IMR-90 (cell line): ENCODE data around the gene TMEM154. TPM values are rescaled to one million over a fixed set of nuclear protein-coding genes. Genes with fewer than 3 reads are reported as not detected.

Experiments used
- ATAC-seq: fragments of 200-7000 bp; cut with Tn5 transposase; 2 replicates; pipeline ENCODE4 v1.9.1; 2020; ENCODE audit warnings: low read depth, mild to moderate bottlenecking, moderate library complexity
- BruUV-seq: library from RNA; stranded (reverse); fragments of 400-500 nt; replicated peaks from 2 replicates; lab custom pipeline; 2021; lab: Mats Ljungman, UMichigan
- CTCF ChIA-PET: fragments of 300-600 bp; formaldehyde crosslinking; extraction: SDS; loops from one replicate; lab custom pipeline; 2021; ENCODE audit warnings: antibody characterized with exemption; lab: Yijun Ruan, JAX
- POLR2A ChIA-PET: fragments of 300-600 bp; sonication (Branson Sonifier 250); formaldehyde crosslinking; loops from one replicate; lab custom pipeline; 2022; ENCODE audit warnings: antibody characterized with exemption; ENCODE audit not compliant: unreplicated experiment; lab: Charles Lee
- DNase-seq: peaks from one replicate; pipeline ENCODE4 v3.0.0; 2013
- H2AFZ ChIP-seq: replicated peaks from 2 replicates; pipeline ENCODE3; 2013; ENCODE audit warnings: low read length, mild to moderate bottlenecking; ENCODE audit not compliant: poor library complexity
- H2AK5ac ChIP-seq: 2 replicates; pipeline ENCODE4 v1.6.1; 2013; ENCODE audit warnings: low read depth, low read length, inconsistent platforms
- H2AK9ac ChIP-seq: replicated peaks from 2 replicates; pipeline ENCODE3; 2013; ENCODE audit warnings: mild to moderate bottlenecking, low read depth, low read length, moderate library complexity; ENCODE audit not compliant: poor library complexity
- H2BK120ac ChIP-seq: 2 replicates; pipeline ENCODE4 v1.6.1; 2013; ENCODE audit warnings: low read depth, low read length, inconsistent platforms
- H2BK15ac ChIP-seq: 3 replicates; pipeline ENCODE4 v1.6.1; 2013; ENCODE audit warnings: low read depth, low read length, inconsistent platforms
- H2BK20ac ChIP-seq: 2 replicates; pipeline ENCODE4 v1.6.1; 2013; ENCODE audit warnings: low read depth, mild to moderate bottlenecking, inconsistent platforms, low read length, moderate library complexity
- H2BK5ac ChIP-seq: 2 replicates; pipeline ENCODE4 v1.6.1; 2013; ENCODE audit warnings: mild to moderate bottlenecking, low read depth, low read length, inconsistent platforms; ENCODE audit not compliant: poor library complexity, severe bottlenecking
- H3K14ac ChIP-seq: replicated peaks from 2 replicates; pipeline ENCODE4 v1.6.1; 2013; ENCODE audit warnings: low read depth, low read length, inconsistent platforms
- H3K18ac ChIP-seq: 2 replicates; pipeline ENCODE4 v1.6.1; 2013; ENCODE audit warnings: low read depth, low read length, control low read depth
- H3K23ac ChIP-seq: 2 replicates; pipeline ENCODE4 v1.6.1; 2013; ENCODE audit warnings: low read depth, low read length, inconsistent platforms
- H3K27ac ChIP-seq: 2 replicates; pipeline ENCODE4 v1.5.1; 2013; ENCODE audit warnings: mild to moderate bottlenecking, control low read depth, low read length; ENCODE audit not compliant: insufficient read depth
- H3K27me3 ChIP-seq: 2 replicates; pipeline ENCODE4 v1.6.1; 2013; ENCODE audit warnings: low read length; ENCODE audit not compliant: control insufficient read depth, insufficient read depth
- H3K36me3 ChIP-seq: 2 replicates; pipeline ENCODE4 v1.6.1; 2013; ENCODE audit warnings: low read length, mixed read lengths; ENCODE audit not compliant: control insufficient read depth, insufficient read depth
- H3K4ac ChIP-seq: 2 replicates; pipeline ENCODE4 v1.6.1; 2013; ENCODE audit warnings: low read depth, low read length, inconsistent platforms
- H3K4me1 ChIP-seq: 2 replicates; pipeline ENCODE4 v1.6.1; 2013; ENCODE audit warnings: low read length, mixed read lengths; ENCODE audit not compliant: control insufficient read depth, insufficient read depth
- H3K4me2 ChIP-seq: 2 replicates; pipeline ENCODE4 v1.6.1; 2013; ENCODE audit warnings: low read depth, mild to moderate bottlenecking, control low read depth, low read length, moderate library complexity
- H3K4me3 ChIP-seq: 2 replicates; pipeline ENCODE4 v1.5.1; 2013; ENCODE audit warnings: low read depth, mild to moderate bottlenecking, control low read depth, low read length, moderate library complexity; ENCODE audit not compliant: insufficient read depth
- H3K56ac ChIP-seq: 2 replicates; pipeline ENCODE4 v1.6.1; 2013; ENCODE audit warnings: low read length, inconsistent platforms; ENCODE audit not compliant: insufficient read depth; ENCODE audit errors: extremely low read depth
- H3K79me1 ChIP-seq, 2 experiments: 2 replicates each; pipeline ENCODE4 v1.6.1; 2013; ENCODE audit warnings: low read length in 2 of 2, inconsistent platforms in 1 of 2, low read depth in 1 of 2
- H3K9ac ChIP-seq: 2 replicates; pipeline ENCODE4 v1.6.1; 2013; ENCODE audit warnings: low read depth, low read length, control low read depth
- H3K9me1 ChIP-seq: 2 replicates; pipeline ENCODE4 v1.6.1; 2013; ENCODE audit warnings: low read length, inconsistent platforms; ENCODE audit not compliant: insufficient read depth
- H3K9me3 ChIP-seq: 2 replicates; pipeline ENCODE4 v1.6.1; 2013; ENCODE audit warnings: low read length; ENCODE audit not compliant: control insufficient read depth, insufficient read depth
- H4K20me1 ChIP-seq: 2 replicates; pipeline ENCODE4 v1.6.1; 2013; ENCODE audit warnings: low read length, inconsistent platforms; ENCODE audit not compliant: insufficient read depth
- H4K5ac ChIP-seq: 2 replicates; pipeline ENCODE4 v1.6.1; 2013; ENCODE audit warnings: mild to moderate bottlenecking, low read depth, low read length, control low read depth
- H4K8ac ChIP-seq, 2 experiments: 2 replicates each; pipeline ENCODE4 v1.6.1; 2013; ENCODE audit warnings: low read depth in 2 of 2, low read length in 2 of 2, control low read depth in 1 of 2, inconsistent platforms in 1 of 2
- H4K91ac ChIP-seq: 2 replicates; pipeline ENCODE4 v1.6.1; 2013; ENCODE audit warnings: low read depth, low read length, inconsistent platforms; ENCODE audit not compliant: insufficient read depth
- BHLHE40 ChIP-seq: fragments of 150-350 bp; IDR thresholded peaks from 2 replicates; pipeline ENCODE4 v1.6.1; 2016; ENCODE audit warnings: mild to moderate bottlenecking, low read depth, low read length
- CHD1 ChIP-seq: IDR thresholded peaks from 2 replicates; pipeline ENCODE4 v1.6.1; 2012; ENCODE audit warnings: low read depth, low read length, improper control_type of control experiment
- CTCF ChIP-seq: conservative IDR thresholded peaks from 2 replicates; pipeline ENCODE4 v1.5.1; 2012; ENCODE audit warnings: mild to moderate bottlenecking, low read depth, low read length, improper control_type of control experiment
- FOS ChIP-seq: fragments of 150-350 bp; IDR thresholded peaks from 2 replicates; pipeline ENCODE4 v1.6.1; 2016; ENCODE audit warnings: low read depth, low read length
- MAFK ChIP-seq: IDR thresholded peaks from 2 replicates; pipeline ENCODE4 v1.6.1; 2012; ENCODE audit warnings: low read depth, low read length, improper control_type of control experiment
- MAZ ChIP-seq: IDR thresholded peaks from 2 replicates; pipeline ENCODE4 v1.6.1; 2012; ENCODE audit warnings: low read depth, mild to moderate bottlenecking, low read length, improper control_type of control experiment, moderate library complexity, borderline replicate concordance
- MXI1 ChIP-seq: IDR thresholded peaks from 2 replicates; pipeline ENCODE4 v1.6.1; 2012; ENCODE audit warnings: low read depth, mild to moderate bottlenecking, low read length, moderate library complexity, borderline replicate concordance
- NFE2L2 ChIP-seq: fragments of 150-350 bp; IDR thresholded peaks from 2 replicates; pipeline ENCODE4 v1.6.1; 2016; ENCODE audit warnings: low read depth, mild to moderate bottlenecking, low read length
- POLR2A ChIP-seq: IDR thresholded peaks from 2 replicates; pipeline ENCODE4 v1.6.1; 2012; ENCODE audit warnings: mild to moderate bottlenecking, low read depth, low read length
- RAD21 ChIP-seq: IDR thresholded peaks from 2 replicates; pipeline ENCODE4 v1.6.1; 2012; ENCODE audit warnings: low read length, improper control_type of control experiment
- RCOR1 ChIP-seq: IDR thresholded peaks from 2 replicates; pipeline ENCODE4 v1.6.1; 2012; ENCODE audit warnings: mild to moderate bottlenecking, low read length, improper control_type of control experiment; ENCODE audit not compliant: insufficient replicate concordance
- RFX5 ChIP-seq: IDR thresholded peaks from 2 replicates; pipeline ENCODE4 v1.8.0; 2012; ENCODE audit warnings: low read depth, mild to moderate bottlenecking, low read length, moderate library complexity
- SMC3 ChIP-seq: fragments of 150-350 bp; IDR thresholded peaks from 2 replicates; pipeline ENCODE4 v1.6.1; 2016; ENCODE audit warnings: low read depth, mild to moderate bottlenecking, antibody characterized with exemption, low read length, moderate library complexity
- USF2 ChIP-seq: fragments of 150-350 bp; IDR thresholded peaks from 2 replicates; pipeline ENCODE4 v1.6.1; 2017; ENCODE audit warnings: mild to moderate bottlenecking, antibody characterized with exemption, low read length, low read depth
- WGBS, 2 experiments: methylation state at CpG; one replicate each; pipeline versions ENCODE4 v1.1.5 to v1.1.7; 2013; ENCODE audit warnings: missing lambda C conversion rate in 2 of 2; ENCODE audit not compliant: insufficient read length in 1 of 2; ENCODE audit errors: extremely low coverage in 2 of 2; 5-methylcytosine and 5-hydroxymethylcytosine counted together
- dilution Hi-C: fragments of 300-500 bp; cut with HindIII; formaldehyde crosslinking; loops from one replicate; pipeline ENCODE4 v1.14.3; 2018; ENCODE audit warnings: low sequenced_read_pairs; ENCODE audit not compliant: unreplicated experiment
- in situ Hi-C: fragments of 300-500 bp; cut with MboI; formaldehyde crosslinking; loops from 3 replicates; pipeline ENCODE4 v1.14.3; 2019; ENCODE audit warnings: low sequenced_read_pairs, inconsistent platforms, mixed read lengths
- intact Hi-C: fragments of 100-400 bp; cut with micrococcal nuclease; formaldehyde crosslinking; loops from 2 replicates; pipeline ENCODE4 v1.10.0; 2022
- polyA plus RNA-seq, 3 experiments: library from polyadenylated mRNA; depleted of rRNA; stranded (reverse); fragments of >200 nt; gene quantifications; 2 replicates each; pipeline ENCODE4 v1.2.3, GENCODE V29; 2012; ENCODE audit warnings: low replicate concordance in 1 of 3
- total RNA-seq: library from RNA; depleted of rRNA; stranded (reverse); fragments of >200 nt; gene quantifications from 2 replicates; pipeline ENCODE4 v1.2.3, GENCODE V29; 2012
- TF ChIP-seq, protein P1 (sequence below): fragments of 150-350 bp; IDR thresholded peaks from 2 replicates; pipeline ENCODE4 v1.6.1; 2016; ENCODE audit warnings: low read depth, mild to moderate bottlenecking, low read length, moderate library complexity, borderline replicate concordance

The TMEM154 gene
- total and polyA plus RNA-seq, 2 of the 4 experiments (the other 2 are of a cell fraction) = 0.12 to 0.18 TPM

- Histone ChIP-seq H3K36me3 (no peaks in the 10 kb centered on the region), H4K8ac (no peak overlapping the region), H3K27me3 (peaks cover 12% of the 10 kb centered on the region), H3K27ac (no peak overlapping the region), H3K79me1 (no peaks in the 10 kb centered on the region), H2BK20ac (no peak overlapping the region), H3K14ac (no peak overlapping the region), H3K9me3 (no peaks in the 10 kb centered on the region), H2BK120ac (no peak overlapping the region), H2AFZ (no peak overlapping the region), H3K18ac (no peak overlapping the region), H3K4me2 (no peak overlapping the region), H4K20me1 (no peaks in the 10 kb centered on the region), H2AK5ac (no peak overlapping the region), H3K4me1 (no peaks in the 10 kb centered on the region), H3K4ac (no peak overlapping the region), H3K4me3 (no peak overlapping the region), H3K9ac (no peak overlapping the region), H4K5ac (no peak overlapping the region), H3K56ac (no peak overlapping the region), H2BK15ac (no peak overlapping the region), H2AK9ac (no peak overlapping the region), H2BK5ac (no peak overlapping the region), H3K9me1 (no peaks in the 10 kb centered on the region), H3K23ac (no peak overlapping the region), H4K91ac (no peak overlapping the region)
- ChIA-PET POLR2A (no interaction called here), CTCF (interaction anchor here (0.6 kb wide), 1 partner anchor 71 kb away, joined by 9 read pairs; no protein-coding TSS in a partner anchor)
- WGBS, 2 experiments = no CpG with 5 or more reads among the region's 6 CpGs
- intact Hi-C loops (no loop called here), in situ Hi-C loops (no loop called here), dilution Hi-C loops (no loop called here)
- no peak for DNase-seq
- no peak for ATAC-seq
- TF ChIP-seq MAZ (no peak), RFX5 (no peak), RCOR1 (no peak), FOS (no peak), CHD1 (no peak), CTCF (no peak), BHLHE40 (no peak), MAFK (no peak), RAD21 (no peak), USF2 (no peak), MXI1 (no peak), POLR2A (no peak), NFE2L2 (no peak), SMC3 (no peak)
- TF ChIP-seq, protein P1, sequence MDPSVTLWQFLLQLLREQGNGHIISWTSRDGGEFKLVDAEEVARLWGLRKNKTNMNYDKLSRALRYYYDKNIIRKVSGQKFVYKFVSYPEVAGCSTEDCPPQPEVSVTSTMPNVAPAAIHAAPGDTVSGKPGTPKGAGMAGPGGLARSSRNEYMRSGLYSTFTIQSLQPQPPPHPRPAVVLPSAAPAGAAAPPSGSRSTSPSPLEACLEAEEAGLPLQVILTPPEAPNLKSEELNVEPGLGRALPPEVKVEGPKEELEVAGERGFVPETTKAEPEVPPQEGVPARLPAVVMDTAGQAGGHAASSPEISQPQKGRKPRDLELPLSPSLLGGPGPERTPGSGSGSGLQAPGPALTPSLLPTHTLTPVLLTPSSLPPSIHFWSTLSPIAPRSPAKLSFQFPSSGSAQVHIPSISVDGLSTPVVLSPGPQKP = no peak
- no TSS peak for BruUV-seq
These were observed 99.9 kb downstream of the TMEM154 start for GRCh38 chr4:152579916-152580315.
